ENCODE results near the gene NUDT14.

GRCh38 chr14:105206873-105207272 is 25.8 kb upstream of the NUDT14 start:
- TF ChIP-seq CTCF (conservative IDR thresholded peaks at IDR 0.05) (no peak), EZH2 (IDR thresholded peaks at IDR 0.05; ENCODE audit: low read depth) (no peak)
